Kidney (tissue), 14 donors: ENCODE results near the gene PFDN4. TPM values are rescaled to one million over a fixed set of nuclear protein-coding genes. Genes with fewer than 3 reads are reported as not detected.
"Not testable (repeated sequence)": the region's sequence is repeated elsewhere in the genome, so short reads cannot be mapped to it uniquely, and the experiment has no call there.

ENCODE experiments used
- DNase-seq, 5 donors: peaks; one replicate each; pipeline ENCODE4 v3.0.0-alpha.2; 2013 to 2020
- FAIRE-seq: peaks from 2 replicates; lab custom pipeline; 2012; peaks lifted over from hg19 to GRCh38; lab: Jason Lieb, UNC
- H3K27ac ChIP-seq, 2 donors: one replicate each; pipeline ENCODE4 v1.7.0; 2013; ENCODE audit warnings: low read depth in 2 of 2, low read length in 2 of 2, inconsistent platforms in 1 of 2
- H3K27me3 ChIP-seq: one replicate; pipeline ENCODE4 v1.7.1; 2013; ENCODE audit warnings: low read length, inconsistent platforms; ENCODE audit not compliant: control insufficient read depth, insufficient read depth
- H3K36me3 ChIP-seq, 3 donors: one replicate each; pipeline versions ENCODE4 v1.7.0 to v1.7.1; 2013; ENCODE audit warnings: low read length in 3 of 3, control low read depth in 1 of 3, inconsistent platforms in 1 of 3; ENCODE audit not compliant: insufficient read depth in 3 of 3, control insufficient read depth in 2 of 3
- H3K4me1 ChIP-seq, 3 donors: one replicate each; pipeline versions ENCODE4 v1.7.0 to v1.7.1; 2013; ENCODE audit warnings: low read length in 3 of 3, inconsistent platforms in 1 of 3, low read depth in 1 of 3; ENCODE audit not compliant: control insufficient read depth in 2 of 3, insufficient read depth in 2 of 3
- H3K4me3 ChIP-seq, 3 donors: one replicate each; pipeline versions ENCODE4 v1.7.0 to v1.8.1; 2013; ENCODE audit warnings: low read length in 3 of 3, control low read depth in 1 of 3, inconsistent platforms in 1 of 3
- H3K9ac ChIP-seq, 3 donors: one replicate each; pipeline versions ENCODE4 v1.7.0 to v1.7.1; 2013; ENCODE audit warnings: low read length in 3 of 3, control low read depth in 1 of 3, inconsistent platforms in 1 of 3
- H3K9me3 ChIP-seq, 3 donors: one replicate each; pipeline versions ENCODE4 v1.7.0 to v1.7.1; 2013; ENCODE audit warnings: low read length in 3 of 3, control low read depth in 1 of 3, inconsistent platforms in 1 of 3; ENCODE audit not compliant: control insufficient read depth in 2 of 3, insufficient read depth in 1 of 3
- CTCF ChIP-seq: IDR thresholded peaks from 3 replicates; pipeline ENCODE4 v1.5.1; 2012; ENCODE audit warnings: mild to moderate bottlenecking, moderate library complexity, borderline replicate concordance; ENCODE audit not compliant: insufficient read depth; ENCODE audit errors: extremely low read depth
- intact Hi-C: fragments of 100-400 bp; cut with DNase I; formaldehyde crosslinking; loops from one replicate; pipeline ENCODE4 v1.11.1; 2022
- polyA plus RNA-seq: library from polyadenylated mRNA; stranded (reverse); fragments of 350-450 nt; fragmentation: Illumina TruSeq; extraction: RNeasy Lipid Tissue Mini Kit (QIAGEN cat#74804); gene quantifications from one replicate; pipeline ENCODE4 v1.2.3, GENCODE V29; 2014; ENCODE audit warnings: low read depth, low replicate concordance; ENCODE audit not compliant: insufficient read depth
- total RNA-seq: library from RNA; stranded (reverse); fragmentation: NEBNext Ultra II Directional; extraction: Animal tissue kit (Norgen Biotek cat#: 25700); gene quantifications from one replicate; pipeline ENCODE4 v1.2.1, GENCODE V29; 2021
- donor health status: control.
- donor health status: control.
- donor health status: control.
- donor health status: control.
- donor health status: control.
- donor health status: DM: yes; HTN: yes; CAD: no.
- donor health status: Normal renal cell carcinoma (clear cell type).

The PFDN4 gene
- total and polyA plus RNA-seq, 2 donors from 2014 or later = 19.7 to 49.5 TPM

- H3K4me3 ChIP-seq = no peak overlapping the region
- no peaks in the 10 kb centered on the region for H3K9me3 ChIP-seq
- no peaks in the 10 kb centered on the region for H3K36me3 ChIP-seq
- H3K9ac ChIP-seq = no peak overlapping the region
- H3K4me1 ChIP-seq = peaks cover 0 to 4% (median 0%) of the 10 kb centered on the region in 3 donors
- no peaks in the 10 kb centered on the region for H3K27me3 ChIP-seq
- TF ChIP-seq CTCF = no peak
- H3K27ac ChIP-seq = no peak overlapping the region
- intact Hi-C loops = loop anchor here (10.0 kb wide), 1 partner anchor 422 kb away; no protein-coding TSS in a partner anchor
- FAIRE-seq (no peak), DNase-seq (no peak)
Measured at GRCh38 chr20:54223285-54223684, 15.4 kb downstream of the PFDN4 start.

- Histone ChIP-seq H3K4me1 (peaks cover 0 to 4% (median 0%) of the 10 kb centered on the region in 3 donors), H3K4me3 (no peak overlapping the region), H3K9me3 (no peaks in the 10 kb centered on the region), H3K27ac (no peak overlapping the region), H3K27me3 (no peaks in the 10 kb centered on the region), H3K36me3 (no peaks in the 10 kb centered on the region), H3K9ac (no peak overlapping the region)
- intact Hi-C loops = loop anchor here (10.0 kb wide), 1 partner anchor 421 kb away; no protein-coding TSS in a partner anchor
- TF ChIP-seq CTCF = no peak
- FAIRE-seq (no peak), DNase-seq (no peak)
Measured at GRCh38 chr20:54223751-54224150, 15.9 kb downstream of the PFDN4 start.

GRCh38 chr20:54224642-54225041, 16.8 kb downstream of the PFDN4 start:
- FAIRE-seq, H3K27ac ChIP-seq, H3K4me3 ChIP-seq, DNase-seq, H3K9me3 ChIP-seq, H3K36me3 ChIP-seq, H3K4me1 ChIP-seq, H3K27me3 ChIP-seq, H3K9ac ChIP-seq: not testable (repeated sequence)
- intact Hi-C loops = loop anchor here (10.0 kb wide), 1 partner anchor 420 kb away; no protein-coding TSS in a partner anchor

- no peak for TF ChIP-seq CTCF
- intact Hi-C loops = loop anchor here (10.0 kb wide), 1 partner anchor 418 kb away; no protein-coding TSS in a partner anchor
- peaks cover 0 to 2% (median 0%) of the 10 kb centered on the region in 3 donors for H3K4me1 ChIP-seq
- H3K9ac ChIP-seq = no peak overlapping the region
- FAIRE-seq = no peak
- H3K4me3 ChIP-seq = no peak overlapping the region
- H3K36me3 ChIP-seq = no peaks in the 10 kb centered on the region
- no peak for DNase-seq
- H3K27ac ChIP-seq = no peak overlapping the region
- peaks cover 0 to 2% (median 0%) of the 10 kb centered on the region in 3 donors for H3K9me3 ChIP-seq
- H3K27me3 ChIP-seq = no peaks in the 10 kb centered on the region
Measured at GRCh38 chr20:54227241-54227640, 19.4 kb downstream of the PFDN4 start.
